ENCODE results near the gene IGHMBP2.

Gene IGHMBP2

GRCh38 chr11:68987211-68987610 is 83.5 kb downstream of the IGHMBP2 start:
- DNase-seq (ENCODE audit: low spot score): no peak
- TF ChIP-seq CTCF (IDR thresholded peaks at IDR 0.05; ENCODE audit: extremely low read depth, missing control alignments): no peak

DNA sequence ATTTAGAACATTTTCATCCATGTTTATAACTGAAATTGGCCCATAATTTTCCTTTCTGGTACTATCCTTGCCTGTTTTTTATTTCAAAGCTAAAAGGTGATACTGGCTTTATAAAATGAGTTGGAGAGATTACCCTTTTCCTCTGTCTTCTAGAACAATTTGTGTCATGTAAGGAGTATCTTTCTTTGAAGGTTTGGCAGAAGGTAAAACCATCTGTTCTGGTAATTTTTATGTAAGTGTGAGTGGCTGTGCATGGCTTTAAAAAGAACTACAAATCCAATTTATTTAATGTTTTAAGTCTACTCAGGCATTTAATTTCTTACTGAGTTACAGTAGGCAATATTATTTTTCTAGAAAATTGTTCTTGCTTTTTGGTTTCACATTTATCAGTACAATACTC is 84.8 kb downstream of the IGHMBP2 start:
- DNase-seq (ENCODE audit: low spot score): no peak
- TF ChIP-seq CTCF (IDR thresholded peaks at IDR 0.05; ENCODE audit: extremely low read depth, missing control alignments): no peak

Measured in GM20000 (cell line).